Measurements from ENCODE around the gene PDGFD. TPM values are rescaled to one million over a fixed set of nuclear protein-coding genes. Genes with fewer than 3 reads are reported as not detected.

Gene PDGFD
- total RNA-seq, 1 donor, result 6.9 TPM

- no peak for TF ChIP-seq CTCF (IDR thresholded peaks at IDR 0.05; ENCODE audit: insufficient read depth, low read depth, low read length)
- DNase-seq (ENCODE audit: low read depth), result no peak
- no peak overlapping the region for H3K4me3 ChIP-seq (ENCODE audit: low read depth, low read length)
Observed at GRCh38 chr11:104064034-104064630, 99.8 kb downstream of the PDGFD start.

GRCh38 chr11:104061853-104062521 is 102.0 kb downstream of the PDGFD start:
- DNase-seq (ENCODE audit: low read depth), result peak; percentile 76
- no peak overlapping the region for H3K4me3 ChIP-seq (ENCODE audit: low read depth, low read length)
- TF ChIP-seq CTCF (IDR thresholded peaks at IDR 0.05; ENCODE audit: insufficient read depth, low read depth, low read length), result no peak

GRCh38 chr11:104060820-104061219 is 103.1 kb downstream of the PDGFD start:
- no peak for TF ChIP-seq CTCF (IDR thresholded peaks at IDR 0.05; ENCODE audit: insufficient read depth, low read depth, low read length)
- DNase-seq (ENCODE audit: low read depth), result no peak
- no peak overlapping the region for H3K4me3 ChIP-seq (ENCODE audit: low read depth, low read length)

- H3K4me3 ChIP-seq (ENCODE audit: low read depth, low read length), result no peak overlapping the region
- DNase-seq (ENCODE audit: low read depth), result no peak
- no peak for TF ChIP-seq CTCF (IDR thresholded peaks at IDR 0.05; ENCODE audit: insufficient read depth, low read depth, low read length)
Observed at GRCh38 chr11:104060004-104060794, 103.7 kb downstream of the PDGFD start.

GRCh38 chr11:104058680-104059079 is 105.3 kb downstream of the PDGFD start:
- no peak overlapping the region for H3K4me3 ChIP-seq (ENCODE audit: low read depth, low read length)
- TF ChIP-seq CTCF (IDR thresholded peaks at IDR 0.05; ENCODE audit: insufficient read depth, low read depth, low read length), result no peak
- DNase-seq (ENCODE audit: low read depth), result no peak

- TF ChIP-seq CTCF (IDR thresholded peaks at IDR 0.05; ENCODE audit: insufficient read depth, low read depth, low read length), result no peak
- H3K4me3 ChIP-seq (ENCODE audit: low read depth, low read length), result no peak overlapping the region
- no peak for DNase-seq (ENCODE audit: low read depth)
Observed at GRCh38 chr11:104057908-104058307, 106.0 kb downstream of the PDGFD start.
